ENCODE data around the gene EDN1.

DNA sequence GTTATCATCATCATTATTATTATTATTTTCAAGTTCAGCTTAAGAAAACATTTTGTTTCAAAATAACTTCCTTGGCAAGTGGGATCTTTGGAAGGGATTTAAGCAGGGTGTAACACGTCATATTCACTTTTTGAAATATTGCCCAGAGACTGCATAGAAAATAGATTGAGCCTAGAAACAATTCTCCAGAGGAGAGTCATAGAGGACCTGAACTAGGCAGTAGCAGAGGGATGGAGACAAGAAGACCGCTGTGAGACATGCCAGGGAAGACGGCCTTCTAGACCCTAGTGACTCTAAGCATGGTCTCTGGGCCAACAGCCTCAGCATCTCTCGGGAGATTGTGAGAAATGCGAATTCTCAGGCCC is 55.5 kb downstream of the EDN1 start:
- no peak for TF ChIP-seq CTCF (IDR thresholded peaks at IDR 0.05; ENCODE audit: low read length)
- TF ChIP-seq EZH2 (optimal IDR thresholded peaks at IDR 0.05; ENCODE audit: low read depth, low read length), result no peak
